GM12892 (cell line): Measurements from ENCODE around the gene CRIP2.

Source experiments
- POLR2A ChIP-seq: IDR thresholded peaks from 2 replicates; pipeline ENCODE4 v1.6.1; 2011; ENCODE audit warnings: low read depth, low read length, control low read depth
- POLR2AphosphoS5 ChIP-seq: IDR thresholded peaks from 2 replicates; pipeline ENCODE4 v1.6.1; 2011; ENCODE audit warnings: low read depth, low read length, control low read depth
- TAF1 ChIP-seq: IDR thresholded peaks from 2 replicates; pipeline ENCODE4 v1.6.1; 2011; ENCODE audit warnings: low read depth, mild to moderate bottlenecking, control low read depth, low read length, borderline replicate concordance

DNA sequence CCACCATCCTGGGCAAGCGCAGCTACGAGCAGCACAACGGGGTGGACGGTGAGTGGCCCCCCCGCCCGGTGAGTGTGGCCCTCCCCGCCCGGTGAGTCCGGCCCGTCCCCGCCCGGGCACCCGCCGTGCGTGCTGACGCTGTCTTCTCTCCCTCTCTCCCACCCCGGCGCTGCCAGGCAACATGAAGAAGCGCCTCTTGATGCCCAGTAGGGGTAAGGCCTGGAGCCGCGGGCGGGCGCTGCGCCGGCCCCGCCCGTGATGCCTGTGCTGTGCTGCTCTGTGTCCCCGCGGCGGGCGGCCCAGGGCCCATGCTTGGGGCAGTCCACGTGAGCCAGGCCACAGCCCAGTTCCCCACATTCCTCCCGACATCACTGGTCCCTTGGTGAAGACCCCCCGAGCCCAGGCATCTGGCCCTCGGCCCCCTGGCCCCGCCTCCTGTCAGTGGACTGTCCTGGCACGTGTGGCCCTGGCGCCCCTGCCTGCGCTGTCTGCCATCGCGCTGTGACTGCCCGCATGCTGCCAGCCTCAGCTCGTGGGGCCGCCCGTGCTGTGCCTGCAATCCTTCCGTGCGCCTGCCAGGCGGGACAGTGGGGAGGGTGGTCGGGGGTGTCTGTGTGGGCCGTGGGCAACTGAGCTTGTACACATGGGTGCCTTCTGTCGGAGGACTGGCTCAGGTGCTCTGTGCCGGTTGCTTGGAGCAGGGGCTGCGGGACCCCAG, 7.9 kb upstream of the CRIP2 start:
- no peak for TF ChIP-seq POLR2A
- no peak for TF ChIP-seq TAF1
- TF ChIP-seq POLR2AphosphoS5, result no peak
